HepG2 (cell line): ENCODE data around the gene MMP25. TPM values are rescaled to one million over a fixed set of nuclear protein-coding genes. Genes with fewer than 3 reads are reported as not detected.

Source experiments
- ATAC-seq: fragments of 200-7000 bp; cut with Tn5 transposase; 3 replicates; pipeline ENCODE4 v1.9.1; 2020; ENCODE audit warnings: mild to moderate bottlenecking, moderate library complexity
- BruUV-seq: library from RNA; stranded (reverse); fragments of 400-500 nt; replicated peaks from 2 replicates; lab custom pipeline; 2021; lab: Mats Ljungman, UMichigan
- CTCF ChIA-PET: fragments of 300-600 bp; formaldehyde crosslinking; extraction: SDS; loops from one replicate; lab custom pipeline; 2021; ENCODE audit warnings: low total read pairs, inconsistent platforms, low intra/inter-chr PET ratio; lab: Yijun Ruan, JAX
- POLR2A ChIA-PET: fragments of 350-600 bp; sonication (Branson Sonifier 250); formaldehyde crosslinking; loops from one replicate; lab custom pipeline; 2020; ENCODE audit warnings: antibody characterized with exemption, inconsistent platforms; lab: Yijun Ruan, JAX
- DNase-seq: peaks from one replicate; pipeline ENCODE4 v3.0.0-alpha.2; 2015; ENCODE audit warnings: low spot score
- FAIRE-seq: peaks from 3 replicates; lab custom pipeline; 2011; peaks lifted over from hg19 to GRCh38; lab: Jason Lieb, UNC
- H2AFZ ChIP-seq: one replicate; pipeline ENCODE4 v1.6.1; 2011; ENCODE audit warnings: low read length, inconsistent platforms
- H3K27ac ChIP-seq: fragments of 300-600 bp; 3 replicates; pipeline ENCODE4 v1.8.0; 2011; ENCODE audit warnings: mixed run types, mild to moderate bottlenecking, mixed read lengths, low read length, inconsistent platforms; ENCODE audit not compliant: insufficient read depth; ENCODE audit errors: extremely low read length
- H3K27me3 ChIP-seq, 2 experiments: fragments of 200-600 bp in 1 of 2; 2 replicates in 1 of 2; 3 replicates in 1 of 2; pipeline versions ENCODE4 v1.6.0 to v1.8.0; 2011; ENCODE audit warnings: low read length in 2 of 2, mild to moderate bottlenecking in 2 of 2, moderate library complexity in 2 of 2, inconsistent platforms in 1 of 2; ENCODE audit not compliant: insufficient read depth in 2 of 2, control insufficient read depth in 1 of 2
- H3K36me3 ChIP-seq, 2 experiments: fragments of 200-600 bp in 1 of 2; replicated peaks in 1 of 2; 2 replicates in 1 of 2; 3 replicates in 1 of 2; pipeline versions ENCODE4 v1.5.1 to v1.8.0; 2011; ENCODE audit warnings: low read length in 2 of 2, inconsistent platforms in 1 of 2; ENCODE audit not compliant: insufficient read depth in 2 of 2, control insufficient read depth in 1 of 2
- H3K4me1 ChIP-seq: 2 replicates; pipeline ENCODE4 v1.5.1; 2012; ENCODE audit warnings: low read length, inconsistent platforms; ENCODE audit not compliant: insufficient read depth
- H3K4me2 ChIP-seq: 2 replicates; pipeline ENCODE4 v1.6.0; 2011; ENCODE audit warnings: low read depth, low read length, inconsistent platforms
- H3K4me3 ChIP-seq, 3 experiments: fragments of 200-600 bp in 1 of 3; sonication (generic), shearing (Covaris generic) in 1 of 3; replicated peaks in 1 of 3; 2 replicates each; pipeline ENCODE4 v1.5.1; 2011 to 2016; ENCODE audit warnings: low read length in 3 of 3, inconsistent platforms in 2 of 3, low read depth in 2 of 3, mild to moderate bottlenecking in 2 of 3, control low read depth in 1 of 3, mixed read lengths in 1 of 3; ENCODE audit not compliant: insufficient read depth in 1 of 3
- H3K79me2 ChIP-seq: one replicate; pipeline ENCODE4 v1.6.1; 2011; ENCODE audit warnings: low read length, inconsistent platforms; ENCODE audit not compliant: insufficient read depth
- H3K9ac ChIP-seq: 2 replicates; pipeline ENCODE4 v1.6.0; 2011; ENCODE audit warnings: mild to moderate bottlenecking, low read depth, low read length, inconsistent platforms; ENCODE audit not compliant: insufficient read depth
- H3K9me3 ChIP-seq: 2 replicates; pipeline ENCODE4 v1.5.1; 2012; ENCODE audit warnings: mild to moderate bottlenecking, low read length
- H4K20me1 ChIP-seq: 2 replicates; pipeline ENCODE4 v1.6.0; 2011; ENCODE audit warnings: inconsistent platforms, mild to moderate bottlenecking, low read length, moderate library complexity; ENCODE audit not compliant: insufficient read depth
- EED ChIP-seq: sonication (generic); formaldehyde crosslinking; IDR thresholded peaks from 2 replicates; pipeline ENCODE4 v1.5.0; 2020; ENCODE audit warnings: mild to moderate bottlenecking, missing genetic modification reagents
- MYNN ChIP-seq: sonication (generic); formaldehyde crosslinking; IDR thresholded peaks from 2 replicates; pipeline ENCODE4 v1.4.0; 2020; ENCODE audit warnings: mild to moderate bottlenecking, low read depth, missing genetic modification reagents
- SAP130 ChIP-seq: IDR thresholded peaks from 2 replicates; pipeline ENCODE4 v1.6.1; 2016; ENCODE audit warnings: low read depth
- SMC3 ChIP-seq: IDR thresholded peaks from 2 replicates; pipeline ENCODE4 v1.6.1; 2011; ENCODE audit warnings: low read length, improper control_type of control experiment
- SRSF4 ChIP-seq: fragments of 200-400 bp; formaldehyde crosslinking; IDR thresholded peaks from one replicate; pipeline ENCODE4 v1.6.1; 2018; ENCODE audit warnings: mild to moderate bottlenecking, low read depth, low read length, moderate library complexity; ENCODE audit not compliant: poor library complexity, severe bottlenecking
- STAG1 ChIP-seq: sonication (generic); formaldehyde crosslinking; IDR thresholded peaks from 2 replicates; pipeline ENCODE4 v1.4.0; 2020; ENCODE audit warnings: missing genetic modification reagents
- TAF1 ChIP-seq: sonication (generic); formaldehyde crosslinking; IDR thresholded peaks from 2 replicates; pipeline ENCODE4 v1.4.0; 2020; ENCODE audit warnings: missing genetic modification reagents
- ZNF451 ChIP-seq: sonication (generic); formaldehyde crosslinking; IDR thresholded peaks from 2 replicates; pipeline ENCODE4 v1.5.0; 2020; ENCODE audit warnings: mild to moderate bottlenecking, missing genetic modification reagents
- WGBS: methylation state at CpG from one replicate; pipeline ENCODE4 v1.1.6; 2017; ENCODE audit warnings: low lambda C conversion rate; 5-methylcytosine and 5-hydroxymethylcytosine counted together
- in situ Hi-C: cut with HindIII; loops from 2 replicates; pipeline ENCODE4 v1.10.0; 2017; ENCODE audit warnings: low pct_unique_long_range_greater_than_20kb; ENCODE audit not compliant: extremely low pct_ligation_motif_present
- intact Hi-C: fragments of 100-400 bp; cut with micrococcal nuclease; formaldehyde crosslinking; loops from one replicate; pipeline ENCODE4 v1.10.0; 2022; ENCODE audit not compliant: unreplicated experiment
- polyA plus RNA-seq, 8 experiments: library from polyadenylated mRNA; depleted of rRNA in 3 of 8; stranded (reverse) in 7 of 8; unstranded in 1 of 8; fragments of >200 nt; fragmentation: Illumina TruSeq in 4 of 8; extraction: Trizol in 4 of 8; gene quantifications; 2 replicates each; pipeline versions ENCODE4 v1.2.1 to v1.2.3, GENCODE V29; 2011 to 2016; ENCODE audit warnings: low read depth in 4 of 8, missing spikeins in 1 of 8, mixed read lengths in 1 of 8; ENCODE audit not compliant: insufficient read depth in 1 of 8
- total RNA-seq, 5 experiments: library from RNA; depleted of rRNA; stranded (reverse); fragments of >200 nt; fragmentation: Illumina TruSeq; extraction: Trizol; gene quantifications; 2 replicates each; pipeline ENCODE4 v1.2.3, GENCODE V29; 2016; ENCODE audit warnings: low read depth in 1 of 5
- TF ChIP-seq, protein P1 (sequence below): sonication (generic); formaldehyde crosslinking; IDR thresholded peaks from 2 replicates; pipeline ENCODE4 v1.5.0; 2020; ENCODE audit warnings: mild to moderate bottlenecking, missing genetic modification reagents, moderate library complexity
- TF ChIP-seq, protein P2 (sequence below): sonication (generic); formaldehyde crosslinking; conservative IDR thresholded peaks from 2 replicates; pipeline ENCODE4 v1.8.0; 2022; ENCODE audit warnings: missing genetic modification reagents
- TF ChIP-seq, protein P3 (sequence below): sonication (generic); formaldehyde crosslinking; IDR thresholded peaks from 2 replicates; pipeline ENCODE4 v1.4.0; 2020; ENCODE audit warnings: missing genetic modification reagents

The MMP25 gene
- total and polyA plus RNA-seq, 2 of the 13 experiments (the other 11 are each of a cell fraction or from before 2014, with no cell fraction given): 0.04 to 0.08 TPM

DNA sequence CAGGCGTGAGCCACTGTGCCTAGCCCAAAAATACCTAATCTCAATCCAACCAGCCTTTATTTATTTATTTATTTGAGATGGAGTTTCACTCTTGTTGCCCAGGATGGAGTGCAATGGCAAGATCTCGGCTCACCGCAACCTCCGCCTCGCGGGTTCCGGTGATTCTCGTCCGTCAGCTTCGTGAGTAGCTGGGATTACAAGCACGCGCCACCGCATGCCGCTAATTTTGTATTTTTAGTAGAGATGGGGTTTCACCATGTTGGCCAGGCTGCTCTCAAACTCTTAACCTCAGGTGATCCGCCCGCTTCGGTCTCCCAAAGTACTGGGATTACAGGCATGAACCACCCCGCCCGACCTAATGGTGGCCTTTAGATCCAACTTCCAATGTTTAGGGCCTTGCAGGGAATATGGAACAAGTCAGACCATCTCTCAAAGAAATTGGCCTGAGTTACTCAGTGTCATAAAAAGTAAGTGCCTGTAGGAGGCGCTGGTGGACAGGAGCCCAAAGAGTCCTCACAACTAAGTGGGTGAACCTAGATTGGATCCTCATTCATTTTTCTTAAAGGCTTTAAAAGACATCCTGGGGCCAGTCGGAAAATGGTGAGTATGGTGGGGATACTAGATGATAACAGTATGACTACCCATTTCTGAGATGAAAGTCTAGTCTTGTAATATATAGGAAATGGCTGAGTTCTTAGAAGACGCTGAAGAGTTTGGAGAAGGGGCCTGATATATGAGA is 48.1 kb downstream of the MMP25 start:
- Histone ChIP-seq H3K79me2 (no peaks in the 10 kb centered on the region), H3K4me2 (no peak overlapping the region), H3K4me3 (no peak overlapping the region), H4K20me1 (no peaks in the 10 kb centered on the region), H3K9me3 (no peaks in the 10 kb centered on the region), H3K36me3 (no peaks in the 10 kb centered on the region), H3K27ac (no peak overlapping the region), H3K4me1 (peaks cover 26% of the 10 kb centered on the region), H3K9ac (no peak overlapping the region), H3K27me3 (peaks cover 0 to 20% of the 10 kb centered on the region in 2 experiments; a peak in 2 of 5 replicates), H2AFZ (no peak overlapping the region)
- TF ChIP-seq STAG1 (CRISPR knock-in tag) (peak; percentile 51), SAP130 (0 out of 2 replicates have a peak, but pooled peaks have one; percentile 17), TAF1 (no peak), SMC3 (peak; percentile 37; the same call in 1 of the 2 replicates)
- TF ChIP-seq, protein P1, sequence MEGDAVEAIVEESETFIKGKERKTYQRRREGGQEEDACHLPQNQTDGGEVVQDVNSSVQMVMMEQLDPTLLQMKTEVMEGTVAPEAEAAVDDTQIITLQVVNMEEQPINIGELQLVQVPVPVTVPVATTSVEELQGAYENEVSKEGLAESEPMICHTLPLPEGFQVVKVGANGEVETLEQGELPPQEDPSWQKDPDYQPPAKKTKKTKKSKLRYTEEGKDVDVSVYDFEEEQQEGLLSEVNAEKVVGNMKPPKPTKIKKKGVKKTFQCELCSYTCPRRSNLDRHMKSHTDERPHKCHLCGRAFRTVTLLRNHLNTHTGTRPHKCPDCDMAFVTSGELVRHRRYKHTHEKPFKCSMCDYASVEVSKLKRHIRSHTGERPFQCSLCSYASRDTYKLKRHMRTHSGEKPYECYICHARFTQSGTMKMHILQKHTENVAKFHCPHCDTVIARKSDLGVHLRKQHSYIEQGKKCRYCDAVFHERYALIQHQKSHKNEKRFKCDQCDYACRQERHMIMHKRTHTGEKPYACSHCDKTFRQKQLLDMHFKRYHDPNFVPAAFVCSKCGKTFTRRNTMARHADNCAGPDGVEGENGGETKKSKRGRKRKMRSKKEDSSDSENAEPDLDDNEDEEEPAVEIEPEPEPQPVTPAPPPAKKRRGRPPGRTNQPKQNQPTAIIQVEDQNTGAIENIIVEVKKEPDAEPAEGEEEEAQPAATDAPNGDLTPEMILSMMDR: peak; percentile 70
- FAIRE-seq (peak; percentile 34), DNase-seq (peak; percentile 55), ATAC-seq (no peak)
- CTCF ChIA-PET: interaction anchor here (1.2 to 1.5 kb wide), 2 partner anchors 35 kb away, joined by 5 to 8 read pairs; no protein-coding TSS in a partner anchor
- in situ Hi-C loops (no loop called here), intact Hi-C loops (loop anchor here (5.0 kb wide), 1 partner anchor 38 kb away; no protein-coding TSS in a partner anchor)
- 63% methylated on average over 21 of the region's 22 CpGs for WGBS
- no TSS peak for BruUV-seq
- POLR2A ChIA-PET: no interaction called here

DNA sequence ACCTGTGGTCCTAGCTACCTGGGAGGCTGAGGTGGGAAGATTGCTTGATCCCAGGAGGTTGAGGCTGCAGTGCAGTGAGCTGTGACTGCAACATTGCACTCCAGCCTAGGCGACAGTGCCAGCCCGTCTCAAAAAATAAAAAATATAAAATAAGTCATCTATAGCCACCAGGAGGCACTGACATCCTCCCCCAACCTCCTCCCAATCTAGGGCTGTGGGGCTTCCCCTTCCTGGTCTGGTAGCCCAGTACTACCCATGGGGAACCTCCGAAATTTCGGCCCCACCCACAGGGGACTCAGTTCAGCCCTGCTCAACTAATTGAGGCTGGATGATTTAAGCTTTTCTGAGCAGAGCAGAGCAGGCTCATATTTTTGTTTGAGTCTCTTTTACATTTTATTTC is 49.5 kb downstream of the MMP25 start:
- Histone ChIP-seq H2AFZ (no peak overlapping the region), H3K4me2 (no peak overlapping the region), H3K4me3 (no peak overlapping the region), H3K9me3 (no peaks in the 10 kb centered on the region), H3K9ac (no peak overlapping the region), H3K36me3 (no peaks in the 10 kb centered on the region), H3K27me3 (peaks cover 0 to 24% of the 10 kb centered on the region in 2 experiments; a peak in 2 of 5 replicates)
- BruUV-seq: no TSS peak
- FAIRE-seq (no peak), ATAC-seq (peak; percentile 15; the same call in 1 of the 3 replicates)
- intact Hi-C loops: loop anchor here (5.0 kb wide), 1 partner anchor 36 kb away; no protein-coding TSS in a partner anchor
- POLR2A ChIA-PET: interaction anchor here (1.0 to 3.3 kb wide), 2 partner anchors 9 to 31 kb away, joined by 3 to 13 read pairs; partner anchors contain the start of gene IL32
- WGBS: 16% methylated on average over 4 of the region's 4 CpGs
- CTCF ChIA-PET: interaction anchor here (1.4 kb wide), 1 partner anchor 36 kb away, joined by 7 read pairs; no protein-coding TSS in a partner anchor
- in situ Hi-C loops: no loop called here
- TF ChIP-seq, protein P2, sequence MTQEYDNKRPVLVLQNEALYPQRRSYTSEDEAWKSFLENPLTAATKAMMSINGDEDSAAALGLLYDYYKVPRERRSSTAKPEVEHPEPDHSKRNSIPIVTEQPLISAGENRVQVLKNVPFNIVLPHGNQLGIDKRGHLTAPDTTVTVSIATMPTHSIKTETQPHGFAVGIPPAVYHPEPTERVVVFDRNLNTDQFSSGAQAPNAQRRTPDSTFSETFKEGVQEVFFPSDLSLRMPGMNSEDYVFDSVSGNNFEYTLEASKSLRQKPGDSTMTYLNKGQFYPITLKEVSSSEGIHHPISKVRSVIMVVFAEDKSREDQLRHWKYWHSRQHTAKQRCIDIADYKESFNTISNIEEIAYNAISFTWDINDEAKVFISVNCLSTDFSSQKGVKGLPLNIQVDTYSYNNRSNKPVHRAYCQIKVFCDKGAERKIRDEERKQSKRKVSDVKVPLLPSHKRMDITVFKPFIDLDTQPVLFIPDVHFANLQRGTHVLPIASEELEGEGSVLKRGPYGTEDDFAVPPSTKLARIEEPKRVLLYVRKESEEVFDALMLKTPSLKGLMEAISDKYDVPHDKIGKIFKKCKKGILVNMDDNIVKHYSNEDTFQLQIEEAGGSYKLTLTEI (CRISPR knock-in tag): no peak
- TF ChIP-seq, protein P3, sequence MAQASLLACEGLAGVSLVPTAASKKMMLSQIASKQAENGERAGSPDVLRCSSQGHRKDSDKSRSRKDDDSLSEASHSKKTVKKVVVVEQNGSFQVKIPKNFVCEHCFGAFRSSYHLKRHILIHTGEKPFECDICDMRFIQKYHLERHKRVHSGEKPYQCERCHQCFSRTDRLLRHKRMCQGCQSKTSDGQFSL (CRISPR knock-in tag): no peak
- TF ChIP-seq EED (CRISPR knock-in tag): no peak
- TF ChIP-seq SRSF4: no peak
- TF ChIP-seq ZNF451 (CRISPR knock-in tag): no peak
- no peak for TF ChIP-seq MYNN
- TF ChIP-seq, all 625 proteins: peak for 0
- H4K20me1 ChIP-seq: no peaks in the 10 kb centered on the region
- DNase-seq: no peak
- peaks cover 37% of the 10 kb centered on the region for H3K4me1 ChIP-seq
- no peak overlapping the region for H3K27ac ChIP-seq
- H3K79me2 ChIP-seq: no peaks in the 10 kb centered on the region
